ENCODE data around the gene CGNL1.

Gene CGNL1

DNA sequence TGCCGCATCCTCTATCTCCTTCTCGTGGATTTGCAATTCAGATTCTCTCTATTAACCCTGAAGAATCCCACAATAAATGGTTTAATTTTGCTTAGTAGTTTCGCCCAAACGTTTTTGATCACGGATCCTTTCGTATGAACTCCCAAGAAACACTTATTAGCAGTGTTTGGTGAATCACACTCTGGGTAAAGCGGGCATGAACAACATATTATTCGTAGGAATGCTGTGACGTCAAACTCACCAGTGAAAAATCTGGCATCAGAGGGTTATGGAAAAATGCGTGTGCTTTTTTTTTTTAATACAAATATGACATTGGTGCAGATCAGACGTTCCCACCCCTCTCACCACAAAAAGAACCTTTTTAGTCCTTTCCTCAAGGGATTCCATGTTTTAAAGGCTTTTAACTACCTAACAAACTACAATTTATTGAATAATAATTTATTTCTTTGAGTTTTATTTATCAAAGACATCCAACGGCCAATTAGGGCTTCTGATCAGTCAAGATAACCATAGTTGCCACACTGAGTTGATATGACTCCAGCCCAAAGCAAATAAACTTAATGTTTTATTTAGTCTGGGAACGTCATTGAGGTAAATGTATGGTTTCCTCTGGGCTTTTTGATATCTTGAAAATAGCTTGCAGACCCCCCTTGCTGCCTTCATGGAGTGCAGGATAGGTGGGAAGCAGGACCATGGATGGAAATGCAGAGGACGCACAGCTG lies 45.5 kb upstream of the CGNL1 start:
- Histone ChIP-seq H3K4me1 (peaks cover 9% of the 10 kb centered on the region), H3K27me3 (no peaks in the 10 kb centered on the region), H3K4me3 (ENCODE audit: low read depth, low read length) (no peak overlapping the region), H3K36me3 (no peaks in the 10 kb centered on the region), H3K9me3 (no peaks in the 10 kb centered on the region)
- TF ChIP-seq CTCF (IDR thresholded peaks at IDR 0.05; ENCODE audit: low read depth, low read length) = no peak
- DNase-seq = no peak

- Histone ChIP-seq H3K36me3 (no peaks in the 10 kb centered on the region), H3K27me3 (no peaks in the 10 kb centered on the region), H3K4me3 (ENCODE audit: low read depth, low read length) (no peak overlapping the region), H3K9me3 (no peaks in the 10 kb centered on the region), H3K4me1 (peaks cover 9% of the 10 kb centered on the region)
- no peak for TF ChIP-seq CTCF (IDR thresholded peaks at IDR 0.05; ENCODE audit: low read depth, low read length)
- DNase-seq = no peak
These were observed 44.0 kb upstream of the CGNL1 start for GRCh38 chr15:57332326-57332725.

GRCh38 chr15:57333487-57333886 lies 42.8 kb upstream of the CGNL1 start:
- Histone ChIP-seq H3K9me3 (no peaks in the 10 kb centered on the region), H3K36me3 (no peaks in the 10 kb centered on the region), H3K4me1 (peaks cover 3% of the 10 kb centered on the region; the same call in 1 of the 2 replicates), H3K4me3 (ENCODE audit: low read depth, low read length) (no peak overlapping the region), H3K27me3 (no peaks in the 10 kb centered on the region)
- DNase-seq = no peak
- TF ChIP-seq CTCF (IDR thresholded peaks at IDR 0.05; ENCODE audit: low read depth, low read length) = no peak

GRCh38 chr15:57334257-57334656 lies 42.0 kb upstream of the CGNL1 start:
- Histone ChIP-seq H3K36me3 (no peaks in the 10 kb centered on the region), H3K27me3 (no peaks in the 10 kb centered on the region), H3K4me3 (ENCODE audit: low read depth, low read length) (no peak overlapping the region), H3K4me1 (0 out of 2 replicates have a peak, but pooled peaks cover 2% of the 10 kb centered on the region), H3K9me3 (no peaks in the 10 kb centered on the region)
- no peak for DNase-seq
- TF ChIP-seq CTCF (IDR thresholded peaks at IDR 0.05; ENCODE audit: low read depth, low read length) = no peak

- Histone ChIP-seq H3K4me1 (0 out of 2 replicates have a peak, but pooled peaks cover 2% of the 10 kb centered on the region), H3K27me3 (no peaks in the 10 kb centered on the region; the same call in 1 of the 2 replicates), H3K36me3 (no peaks in the 10 kb centered on the region), H3K4me3 (ENCODE audit: low read depth, low read length) (no peak overlapping the region), H3K9me3 (no peaks in the 10 kb centered on the region)
- TF ChIP-seq CTCF (IDR thresholded peaks at IDR 0.05; ENCODE audit: low read depth, low read length) = no peak
- no peak for DNase-seq
These were observed 41.0 kb upstream of the CGNL1 start for GRCh38 chr15:57335293-57335715.

DNA sequence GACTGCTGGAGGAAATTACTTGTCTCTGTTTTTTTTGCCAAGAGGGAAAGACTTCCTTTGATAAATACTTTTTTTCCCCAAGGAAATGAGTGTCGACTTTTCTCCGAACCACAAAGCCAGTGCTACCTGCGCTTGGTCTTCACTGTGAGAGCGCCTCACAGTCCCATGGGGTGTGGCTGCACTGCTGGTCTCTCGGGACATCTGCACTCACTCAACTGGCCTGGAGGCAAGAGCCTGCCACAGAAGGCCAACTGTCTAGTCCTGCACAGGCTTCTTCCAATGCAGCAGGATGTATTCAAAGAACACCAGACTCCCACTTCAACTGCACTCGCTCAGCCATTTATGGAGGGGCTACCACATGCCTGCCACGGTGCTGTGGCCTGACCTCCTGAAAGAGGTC lies 40.6 kb upstream of the CGNL1 start:
- no peaks in the 10 kb centered on the region for H3K9me3 ChIP-seq
- TF ChIP-seq CTCF (IDR thresholded peaks at IDR 0.05; ENCODE audit: low read depth, low read length) = no peak
- H3K4me3 ChIP-seq (ENCODE audit: low read depth, low read length) = no peak overlapping the region
- 0 out of 2 replicates have a peak, but pooled peaks cover 2% of the 10 kb centered on the region for H3K4me1 ChIP-seq
- no peaks in the 10 kb centered on the region for H3K36me3 ChIP-seq
- peak; percentile 69 for DNase-seq
- H3K27me3 ChIP-seq = no peaks in the 10 kb centered on the region; the same call in 1 of the 2 replicates
